ENCODE results near the gene CLCN2.
A peak's percentile ranks its signal among the peaks of the same experiment; 100 is the strongest.

The CLCN2 gene

GRCh38 chr3:184300378-184300720 lies 61.1 kb downstream of the CLCN2 start:
- Histone ChIP-seq H3K9me3 (ENCODE audit: low read length) (no peaks in the 10 kb centered on the region), H3K9ac (ENCODE audit: low read length) (peak overlapping the region; percentile 93), H3F3A (ENCODE audit: insufficient read depth, low read length) (no peaks in the 10 kb centered on the region), H2AFZ (ENCODE audit: low read length) (no peak overlapping the region), H3K27me3 (ENCODE audit: insufficient read depth, low read length) (no peaks in the 10 kb centered on the region), H3K9me2 (ENCODE audit: low read depth, low read length) (no peaks in the 10 kb centered on the region), H3K36me3 (ENCODE audit: insufficient read depth, low read length) (peaks cover 54% of the 10 kb centered on the region), H4K20me1 (ENCODE audit: insufficient read depth, low read length) (no peaks in the 10 kb centered on the region), H3K79me2 (ENCODE audit: insufficient read depth, low read length) (peaks cover 15% of the 10 kb centered on the region), H3K27ac (ENCODE audit: low read depth, low read length, poor library complexity, severe bottlenecking) (no peak overlapping the region), H3K4me2 (ENCODE audit: low read length) (peak overlapping the region; percentile 75), H3K4me3 (ENCODE audit: low read depth, low read length, poor library complexity, severe bottlenecking) (peak overlapping the region; percentile 92), H3K4me1 (ENCODE audit: insufficient read depth, low read length, severe bottlenecking) (peaks cover 19% of the 10 kb centered on the region)
- TF ChIP-seq EZH2 (IDR thresholded peaks at IDR 0.05; ENCODE audit: borderline replicate concordance, low read length) (no peak), CTCF (IDR thresholded peaks at IDR 0.05; ENCODE audit: low read length) (no peak)

GRCh38 chr3:184299488-184300377 lies 61.7 kb downstream of the CLCN2 start:
- Histone ChIP-seq H3K4me2 (ENCODE audit: low read length) (peak overlapping the region; percentile 75), H2AFZ (ENCODE audit: low read length) (no peak overlapping the region), H3K4me3 (ENCODE audit: low read depth, low read length, poor library complexity, severe bottlenecking) (peak overlapping the region; percentile 92), H3F3A (ENCODE audit: insufficient read depth, low read length) (no peaks in the 10 kb centered on the region), H3K27ac (ENCODE audit: low read depth, low read length, poor library complexity, severe bottlenecking) (no peak overlapping the region), H3K27me3 (ENCODE audit: insufficient read depth, low read length) (no peaks in the 10 kb centered on the region), H3K79me2 (ENCODE audit: insufficient read depth, low read length) (peaks cover 15% of the 10 kb centered on the region), H3K9me3 (ENCODE audit: low read length) (no peaks in the 10 kb centered on the region), H3K9me2 (ENCODE audit: low read depth, low read length) (no peaks in the 10 kb centered on the region), H3K9ac (ENCODE audit: low read length) (peak overlapping the region; percentile 93), H3K36me3 (ENCODE audit: insufficient read depth, low read length) (peaks cover 48% of the 10 kb centered on the region), H4K20me1 (ENCODE audit: insufficient read depth, low read length) (no peaks in the 10 kb centered on the region), H3K4me1 (ENCODE audit: insufficient read depth, low read length, severe bottlenecking) (peaks cover 19% of the 10 kb centered on the region)
- TF ChIP-seq EZH2 (IDR thresholded peaks at IDR 0.05; ENCODE audit: borderline replicate concordance, low read length) (no peak), CTCF (IDR thresholded peaks at IDR 0.05; ENCODE audit: low read length) (no peak)

GRCh38 chr3:184298759-184299487 lies 62.5 kb downstream of the CLCN2 start, which contains the start of gene PSMD2:
Gene PSMD2 (plus strand): TSS chr3:184299241. CDS start chr3:184299267, 26 bp downstream.
- Histone ChIP-seq H3K36me3 (ENCODE audit: insufficient read depth, low read length) (peaks cover 40% of the 10 kb centered on the region), H3K4me1 (ENCODE audit: insufficient read depth, low read length, severe bottlenecking) (peaks cover 19% of the 10 kb centered on the region), H4K20me1 (ENCODE audit: insufficient read depth, low read length) (no peaks in the 10 kb centered on the region), H3K9me3 (ENCODE audit: low read length) (no peaks in the 10 kb centered on the region), H3K9me2 (ENCODE audit: low read depth, low read length) (no peaks in the 10 kb centered on the region), H3F3A (ENCODE audit: insufficient read depth, low read length) (no peaks in the 10 kb centered on the region), H3K79me2 (ENCODE audit: insufficient read depth, low read length) (peaks cover 15% of the 10 kb centered on the region), H3K4me2 (ENCODE audit: low read length) (peak within 1 kb of the TSS; percentile 89), H3K4me3 (ENCODE audit: low read depth, low read length, poor library complexity, severe bottlenecking) (peak within 1 kb of the TSS; percentile 92), H3K9ac (ENCODE audit: low read length) (peak within 1 kb of the TSS; percentile 93), H3K27me3 (ENCODE audit: insufficient read depth, low read length) (no peaks in the 10 kb centered on the region), H3K27ac (ENCODE audit: low read depth, low read length, poor library complexity, severe bottlenecking) (no peak within 1 kb of the TSS), H2AFZ (ENCODE audit: low read length) (peak within 1 kb of the TSS; percentile 42; the same call in 1 of the 2 replicates)
- TF ChIP-seq CTCF (IDR thresholded peaks at IDR 0.05; ENCODE audit: low read length) (no peak), EZH2 (IDR thresholded peaks at IDR 0.05; ENCODE audit: borderline replicate concordance, low read length) (no peak)

Data from OCI-LY1 (cell line).